Effector CD8-positive, alpha-beta T cell (primary cell): Measurements from ENCODE around the gene HIPK2.

Experiments used
- DNase-seq: peaks from one replicate; lab custom pipeline; 2025; lab: John Stamatoyannopoulos, UW

The HIPK2 gene

GRCh38 chr7:139589474-139589873, 188.3 kb downstream of the HIPK2 start:
- DNase-seq, result no peak

DNA sequence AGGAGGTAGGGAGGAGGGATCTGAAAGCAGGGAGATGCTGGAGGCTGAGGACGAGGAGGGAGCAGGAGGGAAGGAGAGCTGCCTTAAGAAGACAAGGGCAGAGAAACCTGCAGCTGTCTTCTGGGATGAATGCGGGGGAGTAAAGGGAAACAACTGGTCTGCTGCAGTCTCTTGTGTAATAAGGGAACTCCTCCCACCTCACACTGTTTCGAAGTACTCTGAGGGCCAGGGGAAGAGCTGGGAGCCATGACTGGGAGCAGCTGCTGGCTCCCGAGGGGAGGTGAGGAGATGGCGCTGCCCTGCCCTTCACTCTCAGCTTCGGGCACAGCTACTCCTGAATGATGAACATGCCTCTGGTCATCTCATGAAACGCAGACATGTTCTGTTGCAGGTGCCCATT, 189.2 kb downstream of the HIPK2 start:
- no peak for DNase-seq

- DNase-seq, result no peak
Observed at GRCh38 chr7:139587535-139587934, 190.3 kb downstream of the HIPK2 start.

GRCh38 chr7:139586286-139586685, 191.5 kb downstream of the HIPK2 start:
- no peak for DNase-seq

DNA sequence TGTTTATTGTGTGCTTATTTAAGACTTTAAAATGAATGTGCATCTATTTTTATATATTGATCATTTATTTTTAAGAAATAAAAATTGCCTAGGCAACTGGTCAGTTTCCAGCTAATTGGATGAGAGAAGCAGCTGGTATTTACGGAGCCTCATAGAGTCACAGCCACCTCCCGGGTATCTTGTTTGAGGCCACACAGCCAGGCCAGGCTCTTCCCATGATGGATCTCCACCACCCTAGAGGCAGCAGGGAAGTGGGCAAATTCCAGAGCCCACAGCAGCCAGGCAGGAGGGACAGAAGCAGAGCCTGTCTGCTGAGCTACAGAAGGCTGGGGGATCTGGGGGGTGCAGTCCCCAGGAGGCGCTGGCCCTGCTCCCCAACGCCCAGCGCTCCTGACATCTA, 192.8 kb downstream of the HIPK2 start:
- DNase-seq, result no peak

- DNase-seq, result no peak
Observed at GRCh38 chr7:139583826-139584553, 193.8 kb downstream of the HIPK2 start.

GRCh38 chr7:139582671-139583155, 195.1 kb downstream of the HIPK2 start:
- no peak for DNase-seq

GRCh38 chr7:139582130-139582650, 195.6 kb downstream of the HIPK2 start:
- DNase-seq, result no peak

GRCh38 chr7:139580435-139580834, 197.4 kb downstream of the HIPK2 start:
- no peak for DNase-seq

DNA sequence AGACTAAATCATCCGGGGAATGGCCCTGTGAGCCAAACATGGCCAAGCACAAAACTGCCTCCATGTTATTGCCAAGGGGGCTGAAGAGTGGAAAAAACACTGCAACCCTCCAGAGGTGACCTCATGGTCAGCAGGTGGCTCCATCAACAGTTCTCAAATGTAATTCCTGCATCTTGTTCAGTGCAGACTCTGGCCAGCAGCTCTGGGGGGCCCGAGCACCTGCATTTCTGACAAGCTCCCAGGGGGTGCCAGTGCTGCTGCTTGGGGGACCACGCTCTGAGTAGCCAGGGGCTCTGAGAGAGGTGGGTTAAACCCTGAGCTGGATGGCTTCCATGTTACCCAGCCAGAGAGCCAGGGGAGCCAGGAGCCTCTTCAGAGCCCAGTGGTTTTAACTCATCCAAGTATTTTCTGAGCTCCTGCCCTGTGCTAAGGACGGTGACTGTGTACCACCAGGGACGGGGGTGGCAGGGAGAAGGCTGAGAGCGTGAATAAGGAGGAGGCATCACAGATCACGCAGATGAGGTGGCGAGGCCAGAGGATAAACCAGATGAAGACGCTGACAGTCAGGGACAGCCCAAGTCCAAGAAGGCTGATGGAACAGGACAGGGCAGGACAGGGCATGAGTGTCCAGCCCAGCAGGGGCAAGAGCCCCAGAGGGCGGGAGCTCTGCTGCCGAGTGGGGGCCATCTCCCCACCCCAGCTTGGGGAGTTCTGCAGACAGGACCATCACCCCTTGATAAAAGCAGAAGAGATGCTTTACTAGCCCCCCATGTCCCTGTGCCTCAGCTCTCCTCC, 201.4 kb downstream of the HIPK2 start:
- DNase-seq, result no peak

- no peak for DNase-seq
Observed at GRCh38 chr7:139575338-139575680, 202.5 kb downstream of the HIPK2 start.

DNA sequence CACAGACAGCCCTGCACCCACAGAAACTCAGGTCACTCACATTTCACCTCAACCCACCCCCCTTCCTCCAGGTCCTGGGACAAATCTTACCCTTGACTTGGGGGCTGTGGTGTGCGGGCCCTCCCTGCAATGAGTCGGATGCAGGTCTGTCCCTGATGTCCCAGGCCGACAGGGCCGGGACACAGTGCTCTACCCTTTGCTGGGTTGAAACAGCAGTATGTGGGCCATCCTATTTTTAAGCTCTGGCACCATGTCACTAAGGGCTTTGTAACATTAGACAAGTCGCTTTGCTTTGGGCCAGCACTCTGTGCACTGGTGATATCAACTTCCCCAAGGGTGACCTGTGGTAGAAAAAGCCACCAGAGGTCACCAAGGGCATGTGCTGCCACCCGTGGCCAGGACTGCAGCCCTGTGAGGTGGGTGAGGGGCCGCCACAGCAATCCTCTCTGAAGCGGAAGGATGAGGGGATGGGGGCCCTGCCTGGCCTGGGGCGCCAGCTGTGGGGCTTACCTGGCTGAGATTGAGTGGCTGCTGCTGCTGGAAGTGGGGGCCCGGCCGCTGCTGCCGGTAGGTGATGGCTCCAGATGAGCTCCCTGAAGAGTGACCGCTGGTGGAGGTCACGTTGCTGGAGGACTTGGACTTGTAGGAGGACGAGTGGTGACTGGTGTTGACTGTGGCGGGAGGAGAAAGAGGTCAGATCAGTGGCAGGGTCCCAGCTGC, 203.0 kb downstream of the HIPK2 start:
- no peak for DNase-seq

GRCh38 chr7:139573871-139574270, 203.9 kb downstream of the HIPK2 start:
- DNase-seq, result no peak

DNA sequence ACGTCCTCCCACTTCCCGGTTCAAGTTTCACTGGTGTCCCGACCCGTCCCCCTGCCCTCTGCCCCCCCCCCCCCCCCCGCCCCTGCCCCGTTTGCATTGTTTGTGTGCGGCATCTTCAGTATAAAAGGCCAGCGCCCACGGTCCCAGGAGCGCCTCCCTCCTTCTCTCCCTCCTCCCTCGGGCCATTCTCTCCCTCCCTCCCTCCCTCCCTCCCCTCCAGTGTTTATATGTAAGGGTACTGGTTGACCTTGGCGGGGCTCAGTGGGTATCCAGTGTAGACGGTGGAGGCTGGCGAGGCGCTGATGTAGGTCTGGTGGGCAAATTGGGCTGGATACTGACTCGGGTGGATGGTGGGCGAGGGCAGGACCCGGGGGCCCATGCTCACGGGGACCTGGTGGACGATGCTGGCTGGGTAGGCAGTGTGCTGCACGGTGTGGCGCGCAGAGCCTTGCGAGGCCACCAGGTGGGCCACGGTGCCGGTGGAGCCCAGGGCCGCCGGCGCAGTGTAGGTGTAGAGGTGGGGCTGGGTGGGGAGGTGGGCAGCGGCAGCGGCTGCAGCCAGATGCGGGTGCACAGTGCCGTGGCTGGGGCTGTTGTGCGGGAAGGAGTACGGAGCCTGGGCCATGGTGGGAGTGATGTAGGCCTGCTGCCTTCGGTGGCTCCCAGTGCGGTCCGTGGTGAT, 205.0 kb downstream of the HIPK2 start:
- DNase-seq, result no peak

DNA sequence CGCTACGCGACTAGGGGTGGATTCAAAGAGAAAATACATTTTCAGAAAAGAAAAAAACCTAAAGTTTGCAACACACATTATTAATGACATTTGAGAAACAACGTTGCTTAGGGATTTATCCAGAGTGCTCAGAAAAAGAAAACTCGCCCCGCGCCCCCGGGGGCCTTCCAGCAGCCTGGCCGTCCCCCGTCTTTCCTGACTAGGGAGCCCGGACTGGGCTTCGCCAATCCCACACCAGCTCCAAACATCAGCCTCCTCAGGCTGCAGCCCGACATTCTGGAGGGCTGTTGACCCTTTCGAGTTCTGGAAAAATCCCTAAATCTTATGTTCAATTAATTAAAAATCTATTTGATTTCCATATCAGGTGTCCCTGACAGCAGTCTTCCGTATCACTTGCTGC, 205.7 kb downstream of the HIPK2 start:
- DNase-seq, result no peak

GRCh38 chr7:139571651-139572050, 206.1 kb downstream of the HIPK2 start:
- no peak for DNase-seq

DNA sequence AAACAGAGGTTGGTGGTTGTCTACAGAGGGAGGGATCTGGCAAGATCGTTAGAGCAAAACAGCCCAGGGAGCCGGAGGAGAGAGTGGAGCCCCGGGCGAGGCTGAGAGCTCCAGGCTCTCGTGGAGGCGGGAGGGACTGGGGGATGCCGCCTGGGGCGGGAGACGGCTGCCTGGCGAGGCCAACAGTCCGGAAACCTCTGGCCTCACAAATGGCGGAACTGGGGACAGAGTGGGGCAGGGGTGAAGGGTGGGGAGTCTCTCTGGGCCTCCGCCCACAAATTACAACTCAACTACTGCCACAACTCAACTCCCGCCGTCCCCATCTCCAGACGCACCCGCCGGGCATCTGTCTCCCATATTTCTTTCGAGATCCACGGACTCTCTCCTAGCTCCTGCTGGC, 206.6 kb downstream of the HIPK2 start:
- no peak for DNase-seq

DNA sequence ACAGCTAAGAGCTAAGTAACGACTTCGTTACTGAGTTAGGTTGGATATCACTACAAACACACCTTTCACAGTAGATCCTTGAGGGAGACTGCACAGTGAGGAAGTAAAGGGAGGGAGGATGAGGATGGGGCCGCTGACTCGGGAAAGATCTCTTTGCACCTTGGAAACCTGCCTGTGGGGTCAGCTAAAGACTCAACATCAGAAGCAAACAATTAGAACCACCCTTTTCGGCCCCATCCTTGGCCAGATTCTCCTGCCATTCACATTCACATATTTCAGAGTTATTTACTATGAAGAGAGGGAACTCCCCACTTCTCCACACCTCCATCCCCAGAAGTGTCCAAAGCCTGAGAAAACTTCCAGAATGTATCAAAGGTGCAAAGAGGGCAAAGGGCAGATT, 207.2 kb downstream of the HIPK2 start:
- no peak for DNase-seq

DNA sequence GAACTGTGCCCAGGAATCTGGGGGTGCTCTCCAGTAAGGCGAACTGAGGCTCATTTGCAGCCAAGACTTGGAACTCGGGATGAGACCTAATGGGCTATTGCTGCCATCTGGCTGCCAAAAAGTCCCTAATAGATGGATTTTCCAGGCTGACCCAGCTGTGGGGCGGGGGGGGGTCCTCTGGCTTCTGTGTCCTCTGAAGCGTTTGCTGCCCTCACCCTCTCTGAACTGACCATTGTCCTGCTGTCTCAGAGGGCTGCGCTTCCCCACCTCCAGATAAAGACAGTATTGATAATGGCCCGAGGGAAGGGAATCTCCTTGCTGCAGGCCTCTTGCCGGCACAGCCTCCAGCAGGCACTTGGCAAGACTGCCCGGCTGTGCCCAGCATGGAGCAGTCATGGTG, 207.7 kb downstream of the HIPK2 start:
- DNase-seq, result no peak

DNA sequence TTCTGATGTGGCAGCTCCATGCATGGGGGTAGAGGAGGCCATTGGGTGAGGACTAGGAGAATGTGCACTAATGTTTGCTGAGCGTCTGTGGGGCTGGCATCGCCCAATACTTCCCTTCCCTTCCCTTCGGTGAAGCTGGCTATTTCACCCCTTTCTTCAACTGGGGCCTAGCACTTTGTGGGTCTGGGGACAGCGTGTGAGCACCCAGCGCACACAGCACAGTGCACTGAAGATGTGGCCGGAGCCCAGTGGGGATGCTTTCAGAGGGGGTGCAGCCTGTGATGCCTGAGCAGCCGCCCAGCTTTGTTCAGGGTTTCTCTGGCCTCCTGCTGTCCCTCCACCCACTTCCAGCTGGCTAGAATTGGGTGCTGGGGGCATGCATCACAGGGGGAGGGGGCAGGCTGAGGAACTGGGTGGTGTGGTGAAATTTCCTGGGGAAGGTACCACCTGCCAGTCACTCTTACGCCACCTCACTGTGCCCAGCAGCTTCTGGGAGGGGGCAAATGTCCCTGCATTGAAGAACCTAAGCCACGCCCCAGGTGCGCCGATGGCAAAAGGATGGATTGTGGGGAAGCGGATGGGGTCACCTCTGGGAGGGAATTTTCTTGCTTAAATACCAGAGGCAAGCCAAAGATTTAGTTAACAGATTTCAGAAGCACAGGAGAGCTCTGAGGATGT, 208.8 kb downstream of the HIPK2 start:
- no peak for DNase-seq

DNA sequence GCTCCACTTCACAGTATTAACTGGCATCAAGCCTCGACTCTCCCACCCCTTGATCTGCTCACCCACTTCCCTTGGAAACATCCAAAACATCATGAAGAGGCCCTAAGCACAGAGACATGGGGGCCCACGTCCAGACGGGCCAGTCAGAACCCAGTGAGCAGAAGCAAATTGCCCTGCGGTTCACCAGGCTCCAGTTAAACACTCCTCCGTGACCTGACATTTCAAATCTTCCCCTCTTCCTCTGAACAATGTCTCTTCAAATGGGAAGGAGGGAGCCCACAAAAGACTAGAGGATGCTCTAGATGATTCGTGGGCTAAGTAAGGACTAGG, 209.5 kb downstream of the HIPK2 start:
- DNase-seq, result no peak
